HepG2 (cell line): ENCODE data around the gene STYXL1. TPM values are rescaled to one million over a fixed set of nuclear protein-coding genes. Genes with fewer than 3 reads are reported as not detected.

Experiments
- BHLHE40 ChIP-seq: IDR thresholded peaks from 2 replicates; pipeline ENCODE4 v1.6.1; 2011; ENCODE audit warnings: low read length, improper control_type of control experiment
- GATA4 ChIP-seq: sonication (generic); IDR thresholded peaks from 2 replicates; pipeline ENCODE4 v1.6.1; 2016; ENCODE audit warnings: antibody characterized with exemption, low read depth, borderline replicate concordance
- HMG20A ChIP-seq: IDR thresholded peaks from 2 replicates; pipeline ENCODE4 v1.6.1; 2016; ENCODE audit warnings: borderline replicate concordance
- HNRNPLL ChIP-seq: fragments of 200-400 bp; formaldehyde crosslinking; IDR thresholded peaks from 2 replicates; pipeline ENCODE4 v1.6.1; 2017; ENCODE audit warnings: mild to moderate bottlenecking, low read depth, low read length; ENCODE audit not compliant: poor library complexity, severe bottlenecking
- KLF12 ChIP-seq: sonication (generic); formaldehyde crosslinking; IDR thresholded peaks from 2 replicates; pipeline ENCODE4 v1.4.0; 2020; ENCODE audit warnings: missing genetic modification reagents, borderline replicate concordance
- KLF9 ChIP-seq: IDR thresholded peaks from 2 replicates; pipeline ENCODE4 v1.6.1; 2016; ENCODE audit warnings: low read depth
- MEF2D ChIP-seq: sonication (generic); formaldehyde crosslinking; IDR thresholded peaks from 2 replicates; pipeline ENCODE4 v1.5.1; 2020; ENCODE audit warnings: mild to moderate bottlenecking, missing genetic modification reagents
- NFYC ChIP-seq: IDR thresholded peaks from 2 replicates; pipeline ENCODE4 v1.6.1; 2016; ENCODE audit warnings: missing genetic modification reagents, missing compliant biosample characterization
- NPAS2 ChIP-seq: sonication (generic); formaldehyde crosslinking; IDR thresholded peaks from 2 replicates; pipeline ENCODE4 v1.8.0; 2022; ENCODE audit warnings: mild to moderate bottlenecking, missing genetic modification reagents, borderline replicate concordance
- NR2F6 ChIP-seq, 2 experiments: IDR thresholded peaks; 2 replicates each; pipeline ENCODE4 v1.6.1; 2016; ENCODE audit warnings: antibody characterized with exemption in 1 of 2, mild to moderate bottlenecking in 1 of 2
- PITX1 ChIP-seq: sonication (generic); formaldehyde crosslinking; IDR thresholded peaks from 2 replicates; pipeline ENCODE4 v1.5.1; 2020; ENCODE audit warnings: mild to moderate bottlenecking, missing genetic modification reagents
- RXRB ChIP-seq: IDR thresholded peaks from 2 replicates; pipeline ENCODE4 v1.6.1; 2016; ENCODE audit warnings: borderline replicate concordance, missing genetic modification reagents, missing compliant biosample characterization
- SNAPC2 ChIP-seq: sonication (generic); formaldehyde crosslinking; IDR thresholded peaks from 2 replicates; pipeline ENCODE4 v1.8.1; 2022; ENCODE audit warnings: mild to moderate bottlenecking, missing genetic modification reagents
- ZBTB14 ChIP-seq: sonication (generic); formaldehyde crosslinking; IDR thresholded peaks from 2 replicates; pipeline ENCODE4 v1.4.0; 2020; ENCODE audit warnings: missing genetic modification reagents
- ZBTB4 ChIP-seq: sonication (generic); formaldehyde crosslinking; IDR thresholded peaks from 2 replicates; pipeline ENCODE4 v1.4.0; 2020; ENCODE audit warnings: missing genetic modification reagents, mild to moderate bottlenecking, borderline replicate concordance
- ZNF552 ChIP-seq: sonication (generic); formaldehyde crosslinking; IDR thresholded peaks from 2 replicates; pipeline ENCODE4 v1.9.0; 2022; ENCODE audit warnings: missing genetic modification reagents, mild to moderate bottlenecking, borderline replicate concordance
- ZNF562 ChIP-seq: sonication (generic); formaldehyde crosslinking; IDR thresholded peaks from 2 replicates; pipeline ENCODE4 v1.8.0; 2022; ENCODE audit warnings: missing genetic modification reagents, borderline replicate concordance
- ZNF577 ChIP-seq: sonication (generic); formaldehyde crosslinking; IDR thresholded peaks from 2 replicates; pipeline ENCODE4 v1.4.0; 2020; ENCODE audit warnings: mild to moderate bottlenecking, low read depth, missing genetic modification reagents, borderline replicate concordance
- ZNF691 ChIP-seq: sonication (generic); formaldehyde crosslinking; IDR thresholded peaks from 2 replicates; pipeline ENCODE4 v1.4.0; 2020; ENCODE audit warnings: missing genetic modification reagents, low read depth, mild to moderate bottlenecking, borderline replicate concordance
- ZNF746 ChIP-seq: sonication (generic); formaldehyde crosslinking; IDR thresholded peaks from 2 replicates; pipeline ENCODE4 v1.8.0; 2022; ENCODE audit warnings: mild to moderate bottlenecking, missing genetic modification reagents
- polyA plus RNA-seq, 8 experiments: library from polyadenylated mRNA; depleted of rRNA in 3 of 8; stranded (reverse) in 7 of 8; unstranded in 1 of 8; fragments of >200 nt; fragmentation: Illumina TruSeq in 4 of 8; extraction: Trizol in 4 of 8; gene quantifications; 2 replicates each; pipeline versions ENCODE4 v1.2.1 to v1.2.3, GENCODE V29; 2011 to 2016; ENCODE audit warnings: low read depth in 4 of 8, missing spikeins in 1 of 8, mixed read lengths in 1 of 8; ENCODE audit not compliant: insufficient read depth in 1 of 8
- total RNA-seq, 5 experiments: library from RNA; depleted of rRNA; stranded (reverse); fragments of >200 nt; fragmentation: Illumina TruSeq; extraction: Trizol; gene quantifications; 2 replicates each; pipeline ENCODE4 v1.2.3, GENCODE V29; 2016; ENCODE audit warnings: low read depth in 1 of 5
- TF ChIP-seq, protein P1 (sequence below): IDR thresholded peaks from 2 replicates; pipeline ENCODE4 v1.6.1; 2016; ENCODE audit warnings: low read depth, borderline replicate concordance
- TF ChIP-seq, protein P2 (sequence below): sonication (generic); formaldehyde crosslinking; IDR thresholded peaks from 2 replicates; pipeline ENCODE4 v1.5.0; 2020; ENCODE audit warnings: mild to moderate bottlenecking, missing genetic modification reagents

STYXL1 gene
- total and polyA plus RNA-seq, 2 of the 13 experiments (the other 11 are each of a cell fraction or from before 2014, with no cell fraction given): 23.9 to 38.3 TPM

- TF ChIP-seq ZBTB4 (peak; percentile 79; the same call in 1 of the 2 replicates), MEF2D (CRISPR knock-in tag) (no peak), ZNF691 (CRISPR knock-in tag) (no peak), ZNF746 (CRISPR knock-in tag) (no peak), NFYC (no peak), GATA4 (peak; percentile 63; the same call in 1 of the 2 replicates), PITX1 (peak; percentile 80), ZBTB14 (CRISPR knock-in tag) (no peak), NR2F6 (IDR thresholded peaks at IDR 0.05) (peak; percentile 95), NR2F6 (CRISPR knock-in tag; IDR thresholded peaks at IDR 0.05) (peak; percentile 92), HMG20A (CRISPR knock-in tag) (peak; percentile 36; the same call in 1 of the 2 replicates), BHLHE40 (0 out of 2 replicates have a peak, but pooled peaks have one; percentile 11), HNRNPLL (no peak), RXRB (CRISPR knock-in tag) (peak; percentile 81), KLF12 (no peak), ZNF562 (CRISPR knock-in tag) (no peak), NPAS2 (CRISPR knock-in tag) (no peak), ZNF552 (no peak), KLF9 (CRISPR knock-in tag) (no peak), ZNF577 (CRISPR knock-in tag) (no peak), SNAPC2 (CRISPR knock-in tag) (no peak)
- TF ChIP-seq, protein P1, sequence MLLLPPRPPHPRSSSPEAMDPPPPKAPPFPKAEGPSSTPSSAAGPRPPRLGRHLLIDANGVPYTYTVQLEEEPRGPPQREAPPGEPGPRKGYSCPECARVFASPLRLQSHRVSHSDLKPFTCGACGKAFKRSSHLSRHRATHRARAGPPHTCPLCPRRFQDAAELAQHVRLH: no peak
- TF ChIP-seq, protein P2, sequence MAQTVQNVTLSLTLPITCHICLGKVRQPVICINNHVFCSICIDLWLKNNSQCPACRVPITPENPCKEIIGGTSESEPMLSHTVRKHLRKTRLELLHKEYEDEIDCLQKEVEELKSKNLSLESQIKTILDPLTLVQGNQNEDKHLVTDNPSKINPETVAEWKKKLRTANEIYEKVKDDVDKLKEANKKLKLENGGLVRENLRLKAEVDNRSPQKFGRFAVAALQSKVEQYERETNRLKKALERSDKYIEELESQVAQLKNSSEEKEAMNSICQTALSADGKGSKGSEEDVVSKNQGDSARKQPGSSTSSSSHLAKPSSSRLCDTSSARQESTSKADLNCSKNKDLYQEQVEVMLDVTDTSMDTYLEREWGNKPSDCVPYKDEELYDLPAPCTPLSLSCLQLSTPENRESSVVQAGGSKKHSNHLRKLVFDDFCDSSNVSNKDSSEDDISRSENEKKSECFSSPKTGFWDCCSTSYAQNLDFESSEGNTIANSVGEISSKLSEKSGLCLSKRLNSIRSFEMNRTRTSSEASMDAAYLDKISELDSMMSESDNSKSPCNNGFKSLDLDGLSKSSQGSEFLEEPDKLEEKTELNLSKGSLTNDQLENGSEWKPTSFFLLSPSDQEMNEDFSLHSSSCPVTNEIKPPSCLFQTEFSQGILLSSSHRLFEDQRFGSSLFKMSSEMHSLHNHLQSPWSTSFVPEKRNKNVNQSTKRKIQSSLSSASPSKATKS: no peak
Observed at GRCh38 chr7:75962607-75963380, 85.0 kb downstream of the STYXL1 start (continued).
